ENCODE results near the gene RPS25.

The RPS25 gene

DNA sequence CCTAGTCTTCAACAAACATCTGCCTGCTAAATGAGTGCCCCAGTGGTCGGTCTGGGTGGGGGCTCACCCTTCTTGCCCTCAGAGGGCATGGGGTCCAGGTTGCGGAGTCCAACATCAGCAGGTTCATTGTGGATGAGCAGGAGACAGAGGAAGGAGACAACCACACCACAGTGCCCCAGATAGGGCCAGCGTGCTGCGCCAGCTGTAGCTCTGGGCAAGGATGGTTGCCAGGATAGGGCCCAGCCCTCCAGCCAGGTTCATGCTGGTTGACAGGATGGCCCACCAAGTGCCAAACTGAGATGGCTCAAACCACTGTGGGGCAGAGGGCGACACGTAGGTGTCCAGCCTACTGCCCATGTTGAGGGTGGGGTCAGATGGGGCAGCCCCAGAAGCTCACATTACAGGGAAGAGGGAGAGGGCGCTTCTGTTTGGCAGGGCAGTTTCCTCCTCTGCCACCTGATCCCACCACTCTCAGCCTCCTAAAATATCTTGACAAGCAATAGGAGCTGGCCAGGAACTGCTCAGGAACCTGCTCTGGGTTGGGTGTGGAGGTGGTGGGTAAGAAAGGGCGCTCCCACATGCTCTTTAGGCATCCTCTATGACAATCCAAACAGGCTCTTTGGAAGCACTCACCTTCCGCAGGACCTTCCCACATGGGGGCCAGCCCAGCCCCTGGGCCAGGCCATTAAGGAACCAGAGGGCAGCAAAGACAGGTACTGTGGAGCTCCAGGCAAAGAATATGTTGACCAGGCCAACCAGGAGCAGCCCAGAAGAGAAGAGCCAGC is 9.6 kb upstream of the RPS25 start:
- TF ChIP-seq POU6F1 (CRISPR knock-in tag; IDR thresholded peaks at IDR 0.05; ENCODE audit: borderline replicate concordance, low read depth) = no peak
- no peak for TF ChIP-seq GLIS3 (CRISPR knock-in tag; IDR thresholded peaks at IDR 0.05)
- no peak for TF ChIP-seq CSDC2 (CRISPR knock-in tag; IDR thresholded peaks at IDR 0.05)
- TF ChIP-seq CREB5 (CRISPR knock-in tag; IDR thresholded peaks at IDR 0.05; ENCODE audit: low read depth) = no peak
- no peak for TF ChIP-seq ZC3H10 (CRISPR knock-in tag; IDR thresholded peaks at IDR 0.05)
- no peak for TF ChIP-seq PPARA (CRISPR knock-in tag; IDR thresholded peaks at IDR 0.05; ENCODE audit: borderline replicate concordance)
- no peak for TF ChIP-seq ESRRG (CRISPR knock-in tag; IDR thresholded peaks at IDR 0.05)
- TF ChIP-seq TCF4 (CRISPR knock-in tag; IDR thresholded peaks at IDR 0.05; ENCODE audit: borderline replicate concordance) = no peak
- TF ChIP-seq, protein P1, sequence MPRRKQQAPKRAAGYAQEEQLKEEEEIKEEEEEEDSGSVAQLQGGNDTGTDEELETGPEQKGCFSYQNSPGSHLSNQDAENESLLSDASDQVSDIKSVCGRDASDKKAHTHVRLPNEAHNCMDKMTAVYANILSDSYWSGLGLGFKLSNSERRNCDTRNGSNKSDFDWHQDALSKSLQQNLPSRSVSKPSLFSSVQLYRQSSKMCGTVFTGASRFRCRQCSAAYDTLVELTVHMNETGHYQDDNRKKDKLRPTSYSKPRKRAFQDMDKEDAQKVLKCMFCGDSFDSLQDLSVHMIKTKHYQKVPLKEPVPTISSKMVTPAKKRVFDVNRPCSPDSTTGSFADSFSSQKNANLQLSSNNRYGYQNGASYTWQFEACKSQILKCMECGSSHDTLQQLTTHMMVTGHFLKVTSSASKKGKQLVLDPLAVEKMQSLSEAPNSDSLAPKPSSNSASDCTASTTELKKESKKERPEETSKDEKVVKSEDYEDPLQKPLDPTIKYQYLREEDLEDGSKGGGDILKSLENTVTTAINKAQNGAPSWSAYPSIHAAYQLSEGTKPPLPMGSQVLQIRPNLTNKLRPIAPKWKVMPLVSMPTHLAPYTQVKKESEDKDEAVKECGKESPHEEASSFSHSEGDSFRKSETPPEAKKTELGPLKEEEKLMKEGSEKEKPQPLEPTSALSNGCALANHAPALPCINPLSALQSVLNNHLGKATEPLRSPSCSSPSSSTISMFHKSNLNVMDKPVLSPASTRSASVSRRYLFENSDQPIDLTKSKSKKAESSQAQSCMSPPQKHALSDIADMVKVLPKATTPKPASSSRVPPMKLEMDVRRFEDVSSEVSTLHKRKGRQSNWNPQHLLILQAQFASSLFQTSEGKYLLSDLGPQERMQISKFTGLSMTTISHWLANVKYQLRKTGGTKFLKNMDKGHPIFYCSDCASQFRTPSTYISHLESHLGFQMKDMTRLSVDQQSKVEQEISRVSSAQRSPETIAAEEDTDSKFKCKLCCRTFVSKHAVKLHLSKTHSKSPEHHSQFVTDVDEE (CRISPR knock-in tag; IDR thresholded peaks at IDR 0.05) = no peak
- TF ChIP-seq, protein P2, sequence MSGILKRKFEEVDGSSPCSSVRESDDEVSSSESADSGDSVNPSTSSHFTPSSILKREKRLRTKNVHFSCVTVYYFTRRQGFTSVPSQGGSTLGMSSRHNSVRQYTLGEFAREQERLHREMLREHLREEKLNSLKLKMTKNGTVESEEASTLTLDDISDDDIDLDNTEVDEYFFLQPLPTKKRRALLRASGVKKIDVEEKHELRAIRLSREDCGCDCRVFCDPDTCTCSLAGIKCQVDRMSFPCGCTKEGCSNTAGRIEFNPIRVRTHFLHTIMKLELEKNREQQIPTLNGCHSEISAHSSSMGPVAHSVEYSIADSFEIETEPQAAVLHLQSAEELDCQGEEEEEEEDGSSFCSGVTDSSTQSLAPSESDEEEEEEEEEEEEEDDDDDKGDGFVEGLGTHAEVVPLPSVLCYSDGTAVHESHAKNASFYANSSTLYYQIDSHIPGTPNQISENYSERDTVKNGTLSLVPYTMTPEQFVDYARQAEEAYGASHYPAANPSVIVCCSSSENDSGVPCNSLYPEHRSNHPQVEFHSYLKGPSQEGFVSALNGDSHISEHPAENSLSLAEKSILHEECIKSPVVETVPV (CRISPR knock-in tag; IDR thresholded peaks at IDR 0.05) = no peak
- no peak for ATAC-seq

GRCh38 chr11:119026970-119027369 is 8.8 kb upstream of the RPS25 start:
- TF ChIP-seq OSR1 (CRISPR knock-in tag; IDR thresholded peaks at IDR 0.05) (no peak), POU6F1 (CRISPR knock-in tag; IDR thresholded peaks at IDR 0.05; ENCODE audit: borderline replicate concordance, low read depth) (no peak), ESRRG (CRISPR knock-in tag; IDR thresholded peaks at IDR 0.05) (no peak), ZFP30 (CRISPR knock-in tag; IDR thresholded peaks at IDR 0.05) (no peak), PPARA (CRISPR knock-in tag; IDR thresholded peaks at IDR 0.05; ENCODE audit: borderline replicate concordance) (no peak), TCF4 (CRISPR knock-in tag; IDR thresholded peaks at IDR 0.05; ENCODE audit: borderline replicate concordance) (no peak)

DNA sequence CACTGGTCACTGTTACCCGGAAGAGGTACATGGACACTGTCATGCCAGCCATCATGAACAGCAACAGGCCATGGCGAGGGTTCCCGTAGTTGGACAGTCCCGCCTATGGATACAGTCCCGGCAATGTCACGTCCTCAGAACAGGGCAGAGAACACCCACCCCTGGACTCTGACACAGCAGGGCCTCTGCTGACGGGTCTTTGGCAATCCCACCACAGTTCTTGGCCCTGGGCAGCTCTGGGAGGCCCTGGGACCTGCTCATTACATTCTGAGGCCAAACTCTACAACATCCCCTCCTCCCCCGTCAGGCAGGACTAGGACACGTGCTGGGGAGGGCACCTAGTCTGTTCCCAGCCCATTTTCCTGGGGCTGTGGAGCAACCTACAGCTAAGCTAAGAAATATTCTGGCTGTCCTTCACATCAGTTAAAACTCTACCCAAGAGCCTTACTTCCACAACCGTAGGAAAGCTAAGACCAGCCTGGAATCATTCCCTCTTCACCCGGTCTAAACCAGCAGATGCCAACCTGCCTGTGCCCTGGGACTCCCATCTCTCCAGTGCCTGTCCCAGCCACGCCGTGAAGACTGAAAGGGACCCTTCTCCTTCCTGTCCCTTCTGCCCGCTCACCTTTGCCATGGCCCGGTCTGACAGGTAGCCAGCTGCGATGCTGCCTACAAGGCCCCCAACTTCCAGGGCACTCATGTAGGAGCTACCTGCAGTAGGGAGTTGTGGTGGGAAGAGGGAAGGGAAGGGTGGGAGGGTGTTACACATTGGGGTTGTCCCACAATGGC is 8.0 kb upstream of the RPS25 start:
- no peak for ATAC-seq
- TF ChIP-seq ZC3H10 (CRISPR knock-in tag; IDR thresholded peaks at IDR 0.05) = no peak
- TF ChIP-seq OSR1 (CRISPR knock-in tag; IDR thresholded peaks at IDR 0.05) = no peak
- TF ChIP-seq, protein P3, sequence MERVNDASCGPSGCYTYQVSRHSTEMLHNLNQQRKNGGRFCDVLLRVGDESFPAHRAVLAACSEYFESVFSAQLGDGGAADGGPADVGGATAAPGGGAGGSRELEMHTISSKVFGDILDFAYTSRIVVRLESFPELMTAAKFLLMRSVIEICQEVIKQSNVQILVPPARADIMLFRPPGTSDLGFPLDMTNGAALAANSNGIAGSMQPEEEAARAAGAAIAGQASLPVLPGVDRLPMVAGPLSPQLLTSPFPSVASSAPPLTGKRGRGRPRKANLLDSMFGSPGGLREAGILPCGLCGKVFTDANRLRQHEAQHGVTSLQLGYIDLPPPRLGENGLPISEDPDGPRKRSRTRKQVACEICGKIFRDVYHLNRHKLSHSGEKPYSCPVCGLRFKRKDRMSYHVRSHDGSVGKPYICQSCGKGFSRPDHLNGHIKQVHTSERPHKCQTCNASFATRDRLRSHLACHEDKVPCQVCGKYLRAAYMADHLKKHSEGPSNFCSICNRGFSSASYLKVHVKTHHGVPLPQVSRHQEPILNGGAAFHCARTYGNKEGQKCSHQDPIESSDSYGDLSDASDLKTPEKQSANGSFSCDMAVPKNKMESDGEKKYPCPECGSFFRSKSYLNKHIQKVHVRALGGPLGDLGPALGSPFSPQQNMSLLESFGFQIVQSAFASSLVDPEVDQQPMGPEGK (CRISPR knock-in tag; IDR thresholded peaks at IDR 0.05; ENCODE audit: borderline replicate concordance) = no peak
- no peak for TF ChIP-seq SNAI2 (CRISPR knock-in tag; IDR thresholded peaks at IDR 0.05)
- no peak for TF ChIP-seq ARNTL (CRISPR knock-in tag; IDR thresholded peaks at IDR 0.05; ENCODE audit: borderline replicate concordance, low read depth)
- TF ChIP-seq TCF4 (CRISPR knock-in tag; IDR thresholded peaks at IDR 0.05; ENCODE audit: borderline replicate concordance) = no peak
- TF ChIP-seq CREB5 (CRISPR knock-in tag; IDR thresholded peaks at IDR 0.05; ENCODE audit: low read depth) = no peak
- TF ChIP-seq POU6F1 (CRISPR knock-in tag; IDR thresholded peaks at IDR 0.05; ENCODE audit: borderline replicate concordance, low read depth) = no peak
- TF ChIP-seq ESRRG (CRISPR knock-in tag; IDR thresholded peaks at IDR 0.05) = no peak
- TF ChIP-seq CSDC2 (CRISPR knock-in tag; IDR thresholded peaks at IDR 0.05) = no peak

More at GRCh38 chr11:119026970-119027369, 8.8 kb upstream of the RPS25 start:
- ATAC-seq = no peak

Data from SK-N-SH treated with all-trans-retinoic acid at 6 μM for 48 hours (cell line).